Measurements from ENCODE around the gene SLC12A7. TPM values are rescaled to one million over a fixed set of nuclear protein-coding genes. Genes with fewer than 3 reads are reported as not detected.

SLC12A7 gene
- total RNA-seq, 1 donor, result 3.4 TPM

GRCh38 chr5:1054799-1055775, 56.8 kb downstream of the SLC12A7 start:
- DNase-seq (ENCODE audit: low read depth), result no peak
- H3K4me3 ChIP-seq (ENCODE audit: low read depth, low read length), result no peak overlapping the region
- TF ChIP-seq CTCF (IDR thresholded peaks at IDR 0.05; ENCODE audit: insufficient read depth, low read length), result no peak

GRCh38 chr5:1054018-1054798, 57.7 kb downstream of the SLC12A7 start:
- no peak for DNase-seq (ENCODE audit: low read depth)
- TF ChIP-seq CTCF (IDR thresholded peaks at IDR 0.05; ENCODE audit: insufficient read depth, low read length), result no peak

GRCh38 chr5:1053391-1054017, 58.4 kb downstream of the SLC12A7 start:
- H3K4me3 ChIP-seq (ENCODE audit: low read depth, low read length), result no peak overlapping the region
- no peak for DNase-seq (ENCODE audit: low read depth)
- no peak for TF ChIP-seq CTCF (IDR thresholded peaks at IDR 0.05; ENCODE audit: insufficient read depth, low read length)

More at GRCh38 chr5:1054018-1054798, 57.7 kb downstream of the SLC12A7 start:
- no peak overlapping the region for H3K4me3 ChIP-seq (ENCODE audit: low read depth, low read length)

- no peak for TF ChIP-seq CTCF (IDR thresholded peaks at IDR 0.05; ENCODE audit: insufficient read depth, low read length)
- no peak for DNase-seq (ENCODE audit: low read depth)
- H3K4me3 ChIP-seq (ENCODE audit: low read depth, low read length), result no peak overlapping the region
Observed at GRCh38 chr5:1052641-1053390, 59.0 kb downstream of the SLC12A7 start.

GRCh38 chr5:1052076-1052475, 59.8 kb downstream of the SLC12A7 start:
- DNase-seq (ENCODE audit: low read depth), result no peak
- H3K4me3 ChIP-seq (ENCODE audit: low read depth, low read length), result no peak overlapping the region
- no peak for TF ChIP-seq CTCF (IDR thresholded peaks at IDR 0.05; ENCODE audit: insufficient read depth, low read length)

GRCh38 chr5:1051366-1051720, 60.5 kb downstream of the SLC12A7 start:
- H3K4me3 ChIP-seq (ENCODE audit: low read depth, low read length), result no peak overlapping the region
- TF ChIP-seq CTCF (IDR thresholded peaks at IDR 0.05; ENCODE audit: insufficient read depth, low read length), result no peak
- no peak for DNase-seq (ENCODE audit: low read depth)

Measured in fibroblast of the aortic adventitia (primary cell).